Esophagus squamous epithelium (tissue), 5 donors: ENCODE data around the gene SKIC2. TPM values are rescaled to one million over a fixed set of nuclear protein-coding genes. Genes with fewer than 3 reads are reported as not detected.
A peak's percentile ranks its signal among the peaks of the same experiment; 100 is the strongest.

Source experiments
- DNase-seq: peaks from one replicate; lab custom pipeline; 2025; lab: John Stamatoyannopoulos, UW
- H3K27ac ChIP-seq, 4 donors: fragments of 200-600 bp; sonication (generic); one replicate each; pipeline ENCODE4 v1.5.1; 2016 to 2019; ENCODE audit warnings: mild to moderate bottlenecking in 1 of 4
- H3K27me3 ChIP-seq, 4 donors: fragments of 200-600 bp; sonication (generic); 1 replicate in 3 of 4; 2 replicates in 1 of 4; pipeline versions ENCODE4 v1.5.1 to v1.6.0; 2017 to 2021; ENCODE audit warnings: antibody characterized with exemption in 1 of 4
- H3K36me3 ChIP-seq, 3 donors: fragments of 200-600 bp; sonication (generic); one replicate each; pipeline ENCODE4 v1.5.1; 2016 to 2019
- H3K4me1 ChIP-seq, 3 donors: fragments of 200-600 bp; sonication (generic); one replicate each; pipeline ENCODE4 v1.5.1; 2017 to 2019
- H3K4me3 ChIP-seq, 4 donors: fragments of 200-600 bp; sonication (generic); 1 replicate in 3 of 4; 2 replicates in 1 of 4; pipeline ENCODE4 v1.5.1; 2016 to 2019; ENCODE audit warnings: mild to moderate bottlenecking in 2 of 4, moderate library complexity in 1 of 4
- H3K9me3 ChIP-seq, 3 donors: fragments of 200-600 bp; sonication (generic); one replicate each; pipeline ENCODE4 v1.5.1; 2016 to 2019
- POLR2A ChIP-seq, 4 donors: fragments of 450-650 bp; IDR thresholded peaks; one replicate each; pipeline ENCODE4 v1.6.1; 2017; ENCODE audit warnings: antibody characterized with exemption in 4 of 4, mild to moderate bottlenecking in 4 of 4, moderate library complexity in 3 of 4
- WGBS, 2 donors: methylation state at CpG; one replicate each; pipeline ENCODE4 v1.1.5; 2018; 5-methylcytosine and 5-hydroxymethylcytosine counted together
- intact Hi-C: fragments of 100-400 bp; cut with DNase I; formaldehyde crosslinking; loops from one replicate; pipeline ENCODE4 v1.15.0; 2022
- total RNA-seq, 4 donors: library from RNA; depleted of rRNA; stranded (reverse); fragments of >200 nt; gene quantifications; one replicate each; pipeline ENCODE4 v1.1.0, GENCODE V29; 2016
- TF ChIP-seq, protein P1 (sequence below), 6 experiments: fragments of 450-650 bp in 4 of 6; fragments of 200-600 bp in 2 of 6; sonication (generic) in 2 of 6; IDR thresholded peaks; one replicate each; pipeline ENCODE4 v1.5.1; 2016 to 2019; ENCODE audit warnings: antibody characterized with exemption in 6 of 6, mild to moderate bottlenecking in 4 of 6, moderate library complexity in 4 of 6
- donor health status: DM: yes; HTN: yes; CAD: no.

The SKIC2 gene
- total RNA-seq, 4 donors from 2014 or later: 24.6 to 32.4 (median 26.8) TPM

DNA sequence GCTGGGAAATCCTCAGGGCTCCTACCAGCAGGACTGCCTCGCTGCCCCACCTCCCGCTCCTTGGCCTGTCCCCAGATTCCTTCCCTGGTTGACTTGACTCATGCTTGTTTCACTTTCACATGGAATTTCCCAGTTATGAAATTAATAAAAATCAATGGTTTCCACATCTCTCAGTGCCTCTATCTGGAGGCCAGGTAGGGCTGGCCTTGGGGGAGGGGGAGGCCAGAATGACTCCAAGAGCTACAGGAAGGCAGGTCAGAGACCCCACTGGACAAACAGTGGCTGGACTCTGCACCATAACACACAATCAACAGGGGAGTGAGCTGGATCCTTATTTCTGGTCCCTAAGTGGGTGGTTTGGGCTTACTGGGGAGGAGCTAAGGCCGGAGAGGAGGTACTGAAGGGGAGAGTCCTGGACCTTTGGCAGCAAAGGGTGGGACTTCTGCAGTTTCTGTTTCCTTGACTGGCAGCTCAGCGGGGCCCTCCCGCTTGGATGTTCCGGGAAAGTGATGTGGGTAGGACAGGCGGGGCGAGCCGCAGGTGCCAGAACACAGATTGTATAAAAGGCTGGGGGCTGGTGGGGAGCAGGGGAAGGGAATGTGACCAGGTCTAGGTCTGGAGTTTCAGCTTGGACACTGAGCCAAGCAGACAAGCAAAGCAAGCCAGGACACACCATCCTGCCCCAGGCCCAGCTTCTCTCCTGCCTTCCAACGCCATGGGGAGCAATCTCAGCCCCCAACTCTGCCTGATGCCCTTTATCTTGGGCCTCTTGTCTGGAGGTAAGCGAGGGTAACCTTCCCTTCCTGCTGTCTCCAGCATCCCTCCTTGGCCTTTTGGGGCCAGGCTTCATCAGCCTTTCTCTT, 13.2 kb upstream of the SKIC2 start, which contains the start of gene CFB:
CFB (plus strand) TSS at position 589 of the 863 bp plus-strand sequence; CDS start at position 716, 127 bp downstream.
- H3K9me3 ChIP-seq: no peaks in the 10 kb centered on the region
- no peak for DNase-seq
- H3K4me1 ChIP-seq: peaks cover 9 to 45% (median 30%) of the 10 kb centered on the region in 3 donors
- H3K27ac ChIP-seq: peak within 1 kb of the TSS; percentile 76 to 97 (median 90)
- H3K36me3 ChIP-seq: peaks cover 0 to 8% (median 0%) of the 10 kb centered on the region in 3 donors
- peaks cover 0 to 13% (median 0%) of the 10 kb centered on the region in 4 donors for H3K27me3 ChIP-seq
- TF ChIP-seq, protein P1, sequence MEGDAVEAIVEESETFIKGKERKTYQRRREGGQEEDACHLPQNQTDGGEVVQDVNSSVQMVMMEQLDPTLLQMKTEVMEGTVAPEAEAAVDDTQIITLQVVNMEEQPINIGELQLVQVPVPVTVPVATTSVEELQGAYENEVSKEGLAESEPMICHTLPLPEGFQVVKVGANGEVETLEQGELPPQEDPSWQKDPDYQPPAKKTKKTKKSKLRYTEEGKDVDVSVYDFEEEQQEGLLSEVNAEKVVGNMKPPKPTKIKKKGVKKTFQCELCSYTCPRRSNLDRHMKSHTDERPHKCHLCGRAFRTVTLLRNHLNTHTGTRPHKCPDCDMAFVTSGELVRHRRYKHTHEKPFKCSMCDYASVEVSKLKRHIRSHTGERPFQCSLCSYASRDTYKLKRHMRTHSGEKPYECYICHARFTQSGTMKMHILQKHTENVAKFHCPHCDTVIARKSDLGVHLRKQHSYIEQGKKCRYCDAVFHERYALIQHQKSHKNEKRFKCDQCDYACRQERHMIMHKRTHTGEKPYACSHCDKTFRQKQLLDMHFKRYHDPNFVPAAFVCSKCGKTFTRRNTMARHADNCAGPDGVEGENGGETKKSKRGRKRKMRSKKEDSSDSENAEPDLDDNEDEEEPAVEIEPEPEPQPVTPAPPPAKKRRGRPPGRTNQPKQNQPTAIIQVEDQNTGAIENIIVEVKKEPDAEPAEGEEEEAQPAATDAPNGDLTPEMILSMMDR (IDR thresholded peaks at IDR 0.05): no peak
- TF ChIP-seq POLR2A (IDR thresholded peaks at IDR 0.05): no peak
- 10 to 22% methylated on average over 7 to 10 of the region's 11 CpGs for WGBS, 2 donors
- intact Hi-C loops: no loop called here
- H3K4me3 ChIP-seq: peak within 1 kb of the TSS; percentile 8 to 62 (median 30)

DNA sequence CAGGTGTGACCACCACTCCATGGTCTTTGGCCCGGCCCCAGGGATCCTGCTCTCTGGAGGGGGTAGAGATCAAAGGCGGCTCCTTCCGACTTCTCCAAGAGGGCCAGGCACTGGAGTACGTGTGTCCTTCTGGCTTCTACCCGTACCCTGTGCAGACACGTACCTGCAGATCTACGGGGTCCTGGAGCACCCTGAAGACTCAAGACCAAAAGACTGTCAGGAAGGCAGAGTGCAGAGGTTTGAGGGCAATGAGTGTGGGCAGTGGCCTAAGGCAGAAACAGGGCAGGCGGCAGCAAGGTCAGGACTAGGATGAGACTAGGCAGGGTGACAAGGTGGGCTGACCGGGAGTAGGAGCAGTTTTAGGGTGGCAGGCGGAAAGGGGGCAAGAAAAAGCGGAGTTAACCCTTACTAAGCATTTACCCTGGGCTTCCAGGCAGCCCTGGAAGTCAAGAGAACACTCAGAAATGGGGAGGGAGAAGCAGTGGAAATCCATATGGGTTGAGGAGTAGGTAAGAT, 12.5 kb upstream of the SKIC2 start:
- peaks cover 0 to 13% (median 0%) of the 10 kb centered on the region in 4 donors for H3K27me3 ChIP-seq
- peaks cover 9 to 38% (median 24%) of the 10 kb centered on the region in 3 donors for H3K4me1 ChIP-seq
- WGBS, 2 donors: 40 to 54% methylated on average over 5 to 7 of the region's 11 CpGs
- peak overlapping the region; percentile 76 to 97 (median 90) for H3K27ac ChIP-seq
- no peaks in the 10 kb centered on the region for H3K9me3 ChIP-seq
- intact Hi-C loops: no loop called here
- peak overlapping the region; percentile 8 to 62 (median 30) for H3K4me3 ChIP-seq
- TF ChIP-seq, protein P1 (IDR thresholded peaks at IDR 0.05): no peak
- TF ChIP-seq POLR2A (IDR thresholded peaks at IDR 0.05): no peak
- peaks cover 0 to 14% (median 0%) of the 10 kb centered on the region in 3 donors for H3K36me3 ChIP-seq
- DNase-seq: no peak

DNA sequence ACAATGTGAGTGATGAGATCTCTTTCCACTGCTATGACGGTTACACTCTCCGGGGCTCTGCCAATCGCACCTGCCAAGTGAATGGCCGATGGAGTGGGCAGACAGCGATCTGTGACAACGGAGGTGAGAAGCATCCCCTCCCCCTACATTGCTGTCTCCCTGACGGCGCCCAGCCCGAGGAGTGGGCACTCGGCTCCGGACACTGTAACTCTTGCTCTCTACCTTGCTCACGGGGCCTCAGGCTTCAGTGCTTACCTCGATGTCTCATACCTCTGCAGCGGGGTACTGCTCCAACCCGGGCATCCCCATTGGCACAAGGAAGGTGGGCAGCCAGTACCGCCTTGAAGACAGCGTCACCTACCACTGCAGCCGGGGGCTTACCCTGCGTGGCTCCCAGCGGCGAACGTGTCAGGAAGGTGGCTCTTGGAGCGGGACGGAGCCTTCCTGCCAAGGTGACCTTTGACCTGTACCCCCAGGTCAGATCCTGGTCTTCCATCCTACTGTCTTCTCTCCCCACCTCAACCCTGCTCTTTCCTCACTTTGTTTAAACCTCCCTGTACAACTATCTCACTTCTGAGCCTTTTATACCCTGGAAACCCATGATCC, 11.8 kb upstream of the SKIC2 start:
- DNase-seq: no peak
- peak overlapping the region in 1 of 4 donors; percentile 62 for H3K4me3 ChIP-seq
- WGBS, 2 donors: 81 to 91% methylated on average over 16 to 21 of the region's 24 CpGs
- H3K36me3 ChIP-seq: peaks cover 5 to 22% (median 6%) of the 10 kb centered on the region in 3 donors
- peaks cover 0 to 12% (median 0%) of the 10 kb centered on the region in 4 donors for H3K27me3 ChIP-seq
- H3K9me3 ChIP-seq: no peaks in the 10 kb centered on the region
- intact Hi-C loops: no loop called here
- TF ChIP-seq POLR2A (IDR thresholded peaks at IDR 0.05): no peak
- TF ChIP-seq, protein P1 (IDR thresholded peaks at IDR 0.05): no peak
- peaks cover 9 to 31% (median 23%) of the 10 kb centered on the region in 3 donors for H3K4me1 ChIP-seq
- H3K27ac ChIP-seq: peak overlapping the region in 2 of 4 donors; percentile 89 to 97

DNA sequence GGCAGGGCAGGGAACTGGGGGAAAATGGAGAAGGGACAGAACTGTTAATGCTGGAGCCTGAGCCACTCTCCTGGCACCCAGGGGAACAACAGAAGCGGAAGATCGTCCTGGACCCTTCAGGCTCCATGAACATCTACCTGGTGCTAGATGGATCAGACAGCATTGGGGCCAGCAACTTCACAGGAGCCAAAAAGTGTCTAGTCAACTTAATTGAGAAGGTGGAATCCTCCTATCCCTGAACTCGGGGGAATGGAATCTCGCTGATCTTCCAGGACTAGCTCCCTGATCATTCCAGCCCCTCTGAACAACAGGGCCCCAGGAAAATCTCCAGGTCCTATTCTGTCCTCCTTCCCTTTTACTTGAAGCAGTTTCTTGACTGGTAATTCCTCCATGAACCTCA, 11.1 kb upstream of the SKIC2 start:
- peak overlapping the region in 1 of 4 donors; percentile 97 for H3K27ac ChIP-seq
- DNase-seq: no peak
- TF ChIP-seq, protein P1 (IDR thresholded peaks at IDR 0.05): no peak
- no peak for TF ChIP-seq POLR2A (IDR thresholded peaks at IDR 0.05)
- peaks cover 0 to 5% (median 0%) of the 10 kb centered on the region in 4 donors for H3K27me3 ChIP-seq
- 77 to 89% methylated on average over 4 of the region's 4 CpGs for WGBS, 2 donors
- peaks cover 5 to 27% (median 6%) of the 10 kb centered on the region in 3 donors for H3K36me3 ChIP-seq
- no peaks in the 10 kb centered on the region for H3K9me3 ChIP-seq
- peaks cover 9 to 29% (median 23%) of the 10 kb centered on the region in 3 donors for H3K4me1 ChIP-seq
- no peak overlapping the region for H3K4me3 ChIP-seq
- intact Hi-C loops: no loop called here
